ENCODE results near the gene PLA2G2D.
"Not testable (repeated sequence)": the region's sequence is repeated elsewhere in the genome, so short reads cannot be mapped to it uniquely, and the experiment has no call there.

PLA2G2D gene

DNA sequence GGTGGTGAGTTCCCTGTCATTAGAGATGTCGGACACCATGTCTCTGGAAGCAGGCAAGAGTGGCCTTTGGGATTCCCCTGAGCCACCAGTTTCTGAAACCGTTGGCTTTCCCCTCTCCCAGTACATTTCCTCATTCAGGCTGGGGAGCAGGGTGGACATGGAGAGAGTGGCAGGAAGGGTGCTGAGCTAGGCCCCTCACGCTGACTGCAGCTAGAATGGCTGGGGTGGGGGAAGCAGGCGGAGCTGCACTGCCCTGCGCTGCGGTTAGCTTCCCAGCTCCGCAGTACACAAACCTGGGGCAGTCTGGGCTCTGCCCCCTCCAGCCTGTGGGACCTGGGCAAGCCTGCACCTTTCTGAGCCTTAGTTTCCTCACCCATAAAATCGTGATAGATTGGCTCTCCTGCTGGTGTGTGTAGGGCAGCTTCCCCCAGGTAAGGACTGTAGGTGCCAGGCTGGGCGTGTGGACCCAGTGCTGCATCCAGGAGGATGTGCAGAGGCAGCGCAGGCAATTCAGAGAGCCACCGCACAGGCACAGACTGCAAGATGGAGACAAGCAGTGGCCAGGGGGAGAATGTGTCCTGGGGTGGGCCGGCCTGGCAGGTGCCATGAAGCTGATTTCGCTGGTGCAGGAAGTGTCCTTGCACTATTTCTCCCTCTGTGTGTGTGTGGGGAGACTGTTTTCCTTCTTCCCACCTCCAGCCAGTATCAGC is 22.8 kb upstream of the PLA2G2D start:
- DNase-seq (ENCODE audit: low read depth), result no peak

DNA sequence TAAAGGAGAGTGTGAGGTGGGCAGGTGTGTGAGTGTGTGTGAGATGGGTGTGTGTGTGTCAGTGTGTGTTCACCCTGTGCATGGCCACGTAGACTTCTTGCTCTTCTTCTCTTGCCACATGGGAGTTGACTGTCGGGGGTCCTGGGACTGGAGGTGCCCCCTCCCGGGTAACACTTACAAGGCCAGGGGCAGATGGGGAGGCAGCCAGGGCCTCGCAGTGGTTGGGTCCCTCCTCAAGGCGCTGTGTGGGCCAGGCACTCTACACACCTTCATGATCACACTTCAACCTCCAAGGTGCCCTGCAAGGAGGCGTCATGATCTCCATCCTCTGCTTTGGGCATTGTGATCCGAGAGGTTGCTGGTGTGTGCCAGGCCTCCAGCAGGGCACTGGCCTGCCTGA is 22.1 kb upstream of the PLA2G2D start:
- no peak for DNase-seq (ENCODE audit: low read depth)

DNA sequence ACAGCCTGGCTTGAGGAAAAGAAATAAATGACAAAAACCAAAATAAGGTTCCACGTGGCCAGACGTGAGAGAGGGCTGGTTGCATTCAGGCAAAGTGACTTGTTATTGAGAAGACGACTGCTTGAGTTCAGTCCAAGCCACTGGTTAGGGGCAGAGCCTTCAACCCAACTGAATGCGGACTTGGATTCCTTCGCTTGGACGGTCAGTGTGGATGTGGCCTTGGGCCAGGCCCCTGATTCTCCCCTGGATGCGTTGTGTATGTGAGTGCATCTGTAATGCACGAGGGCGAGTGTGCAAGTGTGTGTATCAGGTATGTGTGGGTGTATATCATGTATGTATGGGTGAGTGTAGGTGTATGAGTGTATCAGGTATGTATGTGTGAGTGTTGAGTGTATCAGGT is 21.7 kb upstream of the PLA2G2D start:
- no peak for DNase-seq (ENCODE audit: low read depth)

DNA sequence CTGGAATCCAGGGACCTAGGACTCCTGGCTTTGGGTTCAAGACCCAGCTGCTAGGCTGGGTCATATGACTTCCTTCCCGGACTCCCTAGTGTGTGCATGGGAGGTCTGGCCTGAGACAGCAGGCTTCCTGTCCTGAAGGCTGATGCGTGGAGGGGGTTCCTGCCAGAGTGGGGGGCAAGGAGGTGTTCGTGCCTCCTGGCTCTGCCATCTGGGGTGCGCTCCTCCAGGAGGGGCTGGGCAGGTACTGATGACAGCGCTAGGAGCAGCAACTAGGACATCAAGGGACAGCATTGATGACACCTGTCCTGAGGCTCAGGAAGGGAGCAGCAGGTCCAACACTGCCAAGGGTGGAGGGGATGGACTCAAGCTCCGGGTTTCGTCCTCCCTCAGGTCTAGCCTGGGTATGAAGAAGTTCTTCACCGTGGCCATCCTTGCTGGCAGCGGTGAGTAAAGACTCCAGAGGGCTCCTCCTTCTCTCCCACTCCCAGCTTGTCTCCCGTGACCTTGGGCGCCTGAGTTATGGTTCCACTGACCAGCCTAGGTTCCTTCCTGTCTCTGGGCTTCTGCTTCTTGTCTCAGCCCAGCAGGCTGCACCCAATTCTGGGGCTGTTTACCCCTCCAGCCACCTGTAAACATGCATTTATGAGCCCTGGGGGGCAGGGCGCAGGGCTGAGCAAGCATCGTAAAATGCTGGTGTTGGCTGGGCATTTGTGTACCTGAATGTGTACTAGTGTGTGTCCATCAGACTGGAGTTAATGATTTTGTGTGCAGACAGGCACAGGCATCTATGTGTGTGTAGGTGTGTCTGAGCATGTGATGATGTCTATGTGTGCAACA is 20.7 kb upstream of the PLA2G2D start:
- DNase-seq (ENCODE audit: low read depth), result no peak

DNA sequence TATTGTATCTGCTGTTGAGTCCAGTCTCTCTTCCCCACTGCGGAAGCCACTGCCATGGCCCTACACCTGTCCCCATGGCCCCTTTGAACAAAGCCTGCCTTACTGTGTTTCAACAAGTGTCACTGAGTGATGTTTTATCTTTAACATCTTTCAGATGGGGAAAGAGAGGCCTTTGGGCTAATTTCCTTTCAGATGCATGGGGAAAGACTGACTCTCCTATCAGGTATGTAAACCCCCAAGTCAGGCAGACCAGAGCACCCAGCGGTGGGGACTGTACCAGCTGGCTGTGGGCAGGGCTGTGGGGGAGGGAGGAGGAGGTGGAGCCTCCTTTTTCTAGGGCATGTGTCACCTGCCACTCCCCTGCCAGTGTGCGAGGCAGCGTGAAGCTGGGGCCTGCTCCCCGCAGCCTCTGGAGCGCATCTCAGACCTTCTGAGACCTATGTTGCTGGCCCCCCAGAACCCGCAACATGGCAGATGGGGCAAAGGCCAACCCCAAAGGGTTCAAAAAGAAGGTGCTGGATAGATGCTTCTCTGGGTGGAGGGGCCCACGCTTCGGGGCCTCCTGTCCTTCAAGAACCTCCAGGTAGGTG is 19.7 kb upstream of the PLA2G2D start, which contains the start of gene PLA2G2F:
PLA2G2F (plus strand) TSS at position 363 of the 590 bp plus-strand sequence; CDS start at position 468, 105 bp downstream.
- no peak for DNase-seq (ENCODE audit: low read depth)

DNA sequence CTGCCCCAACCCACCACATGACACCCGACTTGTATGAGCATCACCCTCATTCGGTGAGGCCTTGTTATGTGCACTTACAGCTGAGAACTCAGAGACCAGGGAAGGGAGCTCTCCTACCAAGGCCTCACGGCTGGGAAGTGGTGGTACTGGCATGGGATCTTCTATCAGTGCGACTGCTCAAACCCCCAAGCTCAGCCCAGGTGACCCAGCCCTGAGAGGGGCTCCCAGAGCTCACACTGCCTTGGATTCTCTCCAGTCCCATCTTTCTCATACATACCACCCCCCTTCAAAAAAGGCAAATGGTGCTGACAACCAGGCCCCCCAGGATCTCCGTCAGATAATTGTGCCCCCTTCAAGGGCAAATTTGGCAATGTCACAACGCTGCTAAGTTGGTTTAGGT is 19.0 kb upstream of the PLA2G2D start:
- DNase-seq (ENCODE audit: low read depth), result no peak

DNA sequence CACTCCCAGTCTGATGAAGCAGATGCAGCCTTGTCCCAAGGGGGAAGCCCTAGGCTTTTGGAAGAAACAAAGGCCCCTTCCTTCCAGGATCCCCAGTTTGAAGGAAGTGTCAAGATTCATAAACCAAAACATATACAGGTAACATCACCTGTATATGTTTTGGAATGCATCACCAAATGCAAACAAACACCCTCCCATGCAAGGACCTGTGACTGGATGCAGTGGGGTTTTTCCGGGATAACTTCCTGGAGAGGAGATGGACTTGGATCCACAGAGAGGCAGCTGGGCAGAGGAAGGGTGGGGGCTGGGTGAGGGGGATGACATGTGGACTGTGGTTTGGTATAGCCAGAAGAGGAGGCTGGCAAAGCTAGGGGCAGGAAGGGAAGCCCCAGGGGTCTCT is 18.3 kb upstream of the PLA2G2D start:
- DNase-seq (ENCODE audit: low read depth), result no peak

DNA sequence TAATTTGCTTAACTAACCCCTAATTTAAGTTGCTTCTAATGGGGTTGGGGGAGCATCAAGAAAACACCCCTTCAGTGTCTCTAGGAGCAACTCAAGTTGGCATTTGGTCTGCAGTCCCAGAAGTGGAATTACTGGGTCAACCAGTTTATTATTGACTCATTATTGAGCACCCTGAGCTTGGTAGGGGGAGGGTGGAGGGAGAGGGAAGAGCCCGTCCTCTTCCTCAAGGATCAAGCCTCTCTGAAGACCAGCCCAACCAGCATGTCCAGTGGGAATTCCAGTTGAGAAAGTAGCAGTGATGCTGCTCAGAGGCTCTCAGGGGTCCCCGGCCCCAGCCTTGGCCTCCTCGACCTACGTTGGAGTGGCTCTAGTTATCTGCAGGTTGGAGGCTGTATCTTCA is 17.7 kb upstream of the PLA2G2D start:
- DNase-seq (ENCODE audit: low read depth), result no peak

DNA sequence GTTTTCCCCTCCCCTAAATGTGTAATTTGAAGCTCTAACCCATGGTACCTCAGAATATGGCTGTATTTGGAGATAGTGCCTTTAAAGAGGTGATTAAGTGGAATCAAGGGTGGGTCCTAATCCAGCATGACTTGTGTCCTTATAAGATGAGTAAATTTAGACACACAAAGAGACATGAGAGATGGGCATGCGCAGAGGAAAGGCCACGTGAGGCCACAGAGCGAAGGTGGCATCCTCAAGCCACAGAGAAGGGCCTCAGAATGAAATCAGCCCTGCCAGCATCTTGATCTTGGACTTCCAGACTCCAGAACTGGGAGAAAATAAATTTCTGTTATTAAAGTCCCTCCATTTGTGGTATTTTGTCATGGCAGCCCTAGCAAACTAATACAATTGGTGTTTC is 16.9 kb upstream of the PLA2G2D start:
- DNase-seq (ENCODE audit: low read depth), result no peak

DNA sequence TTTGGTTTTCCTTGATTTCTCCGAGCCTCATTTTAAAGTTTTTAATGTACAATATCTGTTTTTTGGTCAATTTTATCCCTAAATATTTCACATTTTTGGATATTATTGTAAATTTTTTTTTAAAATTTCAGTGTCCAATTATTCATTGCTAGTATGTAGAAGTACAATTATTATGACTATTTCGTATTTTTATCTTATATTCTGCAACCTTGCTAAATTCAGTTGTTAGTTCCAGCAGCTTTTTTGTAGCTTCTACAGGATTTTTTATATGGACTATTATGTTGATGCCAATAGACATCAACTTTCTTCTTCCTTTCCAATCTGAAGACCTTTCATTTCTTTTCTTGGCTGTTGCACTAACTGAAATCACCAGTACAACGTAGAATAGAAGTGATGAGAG is 15.7 kb upstream of the PLA2G2D start:
- DNase-seq (ENCODE audit: low read depth), result no peak

DNA sequence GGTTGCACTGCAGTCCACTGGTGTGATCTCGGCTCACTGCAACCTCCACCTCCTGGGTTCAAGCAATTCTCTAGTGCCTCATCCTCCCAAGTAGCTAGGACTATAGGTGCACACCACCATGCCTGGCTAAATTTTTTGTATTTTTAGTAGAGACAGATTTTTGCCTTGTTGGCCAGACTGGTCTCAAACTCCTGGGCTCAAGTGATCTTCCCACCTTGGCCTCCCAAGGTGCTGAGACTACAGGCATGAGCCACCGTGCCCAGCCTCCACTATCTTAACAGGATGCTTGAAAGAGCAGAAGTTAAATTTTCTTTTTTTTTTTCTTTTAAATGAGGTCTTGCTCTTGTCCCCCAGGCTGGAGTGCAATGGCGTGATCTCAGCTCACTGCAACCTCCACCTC is 11.2 kb upstream of the PLA2G2D start:
- DNase-seq (ENCODE audit: low read depth), result not testable (repeated sequence)

DNA sequence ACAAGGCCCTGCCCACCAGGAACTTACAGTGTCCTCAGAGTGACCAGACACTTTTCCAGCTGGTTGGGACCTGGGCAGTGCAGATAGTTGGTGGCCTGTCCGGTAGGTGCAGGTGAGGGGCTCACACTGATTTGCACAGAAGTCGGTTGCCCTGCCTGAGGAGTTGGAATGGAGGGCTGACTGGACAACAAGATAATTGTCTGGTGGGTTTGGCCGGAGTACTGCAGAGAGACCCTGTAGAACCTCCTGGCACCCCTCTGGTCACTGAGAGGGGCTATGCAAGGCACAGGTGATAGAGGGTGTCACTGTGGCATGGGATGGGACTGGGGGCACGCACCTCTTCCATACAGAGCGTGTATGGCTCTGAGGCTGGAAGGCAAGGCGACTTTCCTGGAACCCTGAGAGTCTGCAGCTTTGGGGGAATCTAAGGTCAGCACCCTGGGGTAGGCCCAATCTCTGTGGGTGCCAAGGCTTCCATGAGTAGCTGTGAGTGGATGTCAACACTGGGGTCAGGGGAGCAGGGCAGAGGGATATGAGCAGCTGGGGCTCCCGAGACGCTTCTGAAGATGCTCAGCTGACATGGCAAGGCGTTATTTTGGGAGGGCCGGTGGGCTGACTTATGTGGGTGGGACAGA is 7.6 kb upstream of the PLA2G2D start:
- DNase-seq (ENCODE audit: low read depth), result no peak

DNA sequence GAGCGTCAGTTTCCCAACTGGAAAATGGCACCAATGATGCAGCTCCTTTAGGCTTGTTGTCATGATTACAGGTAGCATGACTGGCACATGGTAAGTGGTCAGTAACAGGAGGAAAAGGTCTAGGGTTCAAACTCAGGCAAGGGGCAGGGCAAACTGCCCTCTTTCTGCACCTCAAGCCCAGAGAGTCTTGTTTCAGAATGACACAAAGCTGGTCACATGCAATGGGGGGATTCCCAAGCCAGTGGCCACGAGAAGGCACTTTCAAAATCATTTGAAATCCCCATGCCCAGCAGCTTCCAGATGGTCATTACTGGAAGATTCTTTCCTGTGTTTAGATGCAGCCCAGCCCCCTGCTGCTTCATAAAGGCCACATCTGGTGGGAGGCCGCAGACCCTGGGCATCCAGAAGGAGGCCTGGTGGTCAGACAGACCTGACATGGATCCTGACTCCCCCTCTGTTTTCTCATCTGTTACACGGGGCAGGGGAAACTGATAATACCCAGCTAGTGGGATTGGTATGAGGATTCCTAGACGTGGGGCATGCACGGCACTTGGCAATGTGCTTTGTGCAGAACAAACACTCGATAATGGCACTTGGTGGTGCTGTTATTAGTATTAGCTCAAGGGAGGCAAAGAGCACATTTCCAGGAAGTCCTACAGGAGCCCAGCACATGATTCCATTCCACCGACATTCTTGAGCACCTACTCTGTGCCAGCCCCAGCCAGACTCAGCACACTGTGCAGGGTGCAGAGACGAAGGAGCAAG is 6.9 kb upstream of the PLA2G2D start:
- no peak for DNase-seq (ENCODE audit: low read depth)

DNA sequence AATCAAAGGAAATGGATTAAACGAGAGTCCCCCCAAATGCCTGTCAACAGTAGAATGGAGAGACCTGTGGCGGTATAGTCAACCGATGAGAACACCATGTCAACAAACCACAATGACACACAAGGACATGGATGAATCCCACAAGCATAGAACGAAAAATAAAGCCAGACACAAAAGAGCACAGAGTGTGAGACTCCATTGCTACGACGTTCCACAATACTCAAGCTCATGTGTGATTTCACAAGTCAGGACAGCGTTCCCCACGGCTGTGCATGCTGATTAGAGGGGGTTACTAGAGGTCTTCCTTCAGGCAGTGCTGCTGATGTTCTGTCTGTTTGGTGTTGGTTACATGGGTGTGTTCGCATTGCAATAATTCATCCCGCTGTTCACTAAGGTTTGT is 5.8 kb upstream of the PLA2G2D start:
- no peak for DNase-seq (ENCODE audit: low read depth)

DNA sequence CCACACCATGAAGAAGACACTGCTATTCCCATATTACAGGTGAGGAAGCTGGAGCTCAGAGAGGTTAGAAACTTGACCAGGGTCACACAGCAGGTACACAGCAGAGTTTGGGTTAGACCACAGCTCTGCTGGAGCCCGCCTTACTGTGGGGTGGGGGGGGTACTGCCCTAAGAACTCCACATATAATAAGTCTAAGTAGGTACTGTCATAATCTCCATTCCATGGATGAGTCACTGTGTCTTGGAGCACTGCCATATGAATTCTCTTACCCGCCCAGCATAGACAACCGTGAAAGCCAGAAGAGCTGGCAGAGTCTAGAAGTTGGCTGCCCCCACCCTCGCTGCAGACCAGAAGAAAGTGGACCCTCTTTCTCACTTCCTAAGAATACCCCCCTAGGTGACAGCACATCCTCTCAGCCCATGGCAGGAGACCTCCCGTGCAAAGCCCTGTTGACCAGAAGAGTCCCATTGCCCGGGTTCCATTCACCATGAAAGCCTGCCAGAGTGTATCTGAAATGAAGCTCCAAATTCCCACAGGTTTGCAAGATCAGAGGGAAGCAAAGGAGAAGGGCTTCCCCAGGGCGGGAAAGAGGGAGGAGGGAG is 5.2 kb upstream of the PLA2G2D start:
- no peak for DNase-seq (ENCODE audit: low read depth)

DNA sequence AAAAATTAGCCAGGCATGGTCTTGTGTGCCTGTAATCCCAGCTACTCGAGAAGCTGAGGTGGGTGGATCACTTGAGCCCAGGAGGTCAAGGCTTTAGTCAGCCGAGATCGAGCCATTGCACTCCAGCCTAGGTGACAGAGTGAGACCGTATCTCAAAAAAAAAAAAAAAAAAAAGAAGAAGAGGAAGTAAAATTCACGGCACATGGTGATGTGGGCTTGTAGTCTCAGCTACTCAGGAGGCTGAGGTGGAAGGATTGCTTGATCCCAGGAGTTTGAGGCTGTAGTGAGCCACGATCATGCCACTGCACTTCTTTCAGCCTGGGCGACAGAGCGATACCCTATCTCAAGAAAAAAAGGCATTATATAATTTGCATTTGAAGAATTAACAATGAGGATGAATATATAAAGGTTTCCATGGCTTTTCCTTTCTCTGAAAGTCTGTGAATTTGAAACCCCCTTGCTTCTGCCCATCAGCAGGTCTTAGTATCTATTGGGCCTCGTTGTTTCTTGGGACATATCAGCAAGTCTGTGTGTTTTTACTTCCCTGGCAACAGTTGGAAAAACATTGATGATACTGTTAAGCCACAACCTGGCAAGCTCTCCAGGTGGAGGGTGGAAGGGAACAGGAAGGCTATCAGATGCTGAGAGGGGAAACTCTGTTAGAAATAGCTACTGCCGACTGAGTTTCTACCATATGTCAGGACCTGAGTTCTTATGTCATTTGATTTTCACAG is 4.6 kb upstream of the PLA2G2D start:
- no peak for DNase-seq (ENCODE audit: low read depth)

DNA sequence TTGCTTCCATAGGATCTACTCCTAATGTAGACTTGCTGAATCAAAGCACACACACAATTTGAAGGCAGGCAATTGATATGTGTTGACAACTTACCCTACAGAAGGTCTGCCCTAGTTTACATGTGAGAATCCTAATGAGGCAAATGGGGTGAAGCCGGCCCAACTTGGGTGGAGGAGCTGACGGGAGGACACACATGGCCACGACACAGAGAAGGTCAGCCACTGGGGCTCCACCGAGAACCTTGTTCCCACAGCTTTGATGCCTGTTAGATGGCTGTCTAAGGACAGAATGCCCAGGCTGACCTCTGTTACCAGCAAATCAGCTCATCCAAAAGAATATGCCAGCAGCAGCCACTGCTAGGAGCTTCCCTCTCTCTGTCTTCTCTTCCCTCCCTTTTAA is 1.5 kb upstream of the PLA2G2D start:
- DNase-seq (ENCODE audit: low read depth), result no peak

DNA sequence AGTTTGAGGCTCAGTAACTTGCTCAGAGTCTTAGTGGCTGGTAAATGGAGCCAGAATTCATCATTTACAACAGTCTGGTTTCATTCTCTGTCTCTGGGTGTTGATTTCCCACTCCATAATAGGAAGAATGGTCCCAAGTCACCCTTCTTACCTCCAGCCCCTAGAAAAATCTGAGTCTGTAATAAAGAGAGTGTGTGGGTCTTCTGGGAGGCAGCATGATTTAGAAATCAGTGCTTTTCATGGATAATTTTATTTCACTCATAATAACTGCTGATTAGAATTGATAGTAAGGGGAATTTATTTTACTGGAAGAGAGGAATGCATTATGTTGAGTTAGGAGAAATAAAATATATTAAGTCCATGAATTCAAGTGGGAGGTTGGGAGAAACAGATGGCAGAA is 2.1 kb downstream of the PLA2G2D start:
- no peak for DNase-seq (ENCODE audit: low read depth)

DNA sequence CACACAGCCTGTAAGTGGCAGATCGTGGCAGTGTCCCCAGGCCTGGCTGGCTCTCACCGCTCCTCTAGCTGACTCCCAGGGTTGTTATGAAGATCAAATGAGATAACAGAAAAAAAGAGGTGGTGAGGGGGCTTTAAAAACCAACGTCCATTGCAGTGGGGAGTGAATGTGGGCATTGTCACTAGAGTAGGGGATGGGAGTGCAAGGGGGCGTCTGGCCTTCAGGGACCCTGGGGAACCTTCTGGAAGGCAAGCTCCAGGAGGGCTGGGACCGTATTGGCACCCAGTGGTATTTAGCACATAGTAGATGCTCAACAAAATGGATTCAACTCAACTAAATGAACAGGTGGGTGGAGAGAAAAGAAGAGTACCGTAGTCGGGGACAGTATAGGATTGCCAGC is 3.4 kb downstream of the PLA2G2D start:
- no peak for DNase-seq (ENCODE audit: low read depth)

DNA sequence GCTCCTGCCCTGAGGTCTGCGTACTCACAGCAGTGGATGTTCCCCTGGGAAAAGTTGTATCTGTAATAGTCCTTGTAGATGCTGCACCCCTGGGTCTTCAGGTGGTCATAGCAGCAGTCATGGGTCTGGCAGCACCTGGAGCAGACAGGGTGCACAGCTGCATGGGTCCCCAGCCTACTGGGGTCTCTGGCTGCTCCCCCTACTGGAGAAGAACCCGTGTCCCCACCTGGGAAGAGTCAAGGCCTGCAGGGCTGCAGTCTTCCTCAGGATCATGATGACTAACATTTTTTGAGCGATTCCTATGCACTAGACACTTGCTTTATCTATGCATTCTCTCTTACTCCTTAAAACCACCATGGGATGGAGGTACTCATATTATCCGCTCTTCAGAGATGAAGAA is 3.9 kb downstream of the PLA2G2D start:
- DNase-seq (ENCODE audit: low read depth), result no peak
